Measurements from ENCODE around the gene SMG6. TPM values are rescaled to one million over a fixed set of nuclear protein-coding genes. Genes with fewer than 3 reads are reported as not detected.

Gene SMG6
- total and polyA plus RNA-seq, 2 of the 8 experiments (the other 6 are each of a cell fraction or from before 2014, with no cell fraction given) = 18.5 to 25.2 TPM

GRCh38 chr17:2013994-2014317 lies 289.6 kb downstream of the SMG6 start:
- Histone ChIP-seq H3K27ac (ENCODE audit: low read depth, low read length) (no peak overlapping the region), H3K4me2 (ENCODE audit: insufficient read depth in 1 of 2, low read depth in 2 of 2, low read length in 2 of 2) (no peak overlapping the region), H2BK5ac (ENCODE audit: low read depth, low read length) (no peak overlapping the region), H3K4me1 (replicated peaks in 1 of 4; ENCODE audit: control insufficient read depth in 3 of 4, insufficient read depth in 4 of 4, low read length in 3 of 4) (peaks cover 0 to 13% (median 2%) of the 10 kb centered on the region in 4 experiments; a peak in 3 of 7 replicates), H3K23ac (ENCODE audit: insufficient read length) (no peak overlapping the region), H3K18ac (ENCODE audit: extremely low read depth, low read length) (no peak overlapping the region), H3K23me2 (ENCODE audit: low read depth, low read length) (no peaks in the 10 kb centered on the region), H4K20me1 (replicated peaks in 1 of 2; ENCODE audit: control insufficient read depth in 1 of 2, insufficient read depth in 2 of 2, low read length in 2 of 2) (peaks cover 0 to 2% of the 10 kb centered on the region in 2 experiments), H3K27me3 (replicated peaks in 1 of 4; ENCODE audit: control insufficient read depth in 3 of 4, extremely low read depth in 1 of 4, insufficient read depth in 3 of 4, low read length in 3 of 4) (peaks cover 0 to 15% (median 10%) of the 10 kb centered on the region in 4 experiments; a peak in 3 of 7 replicates), H3K79me1 (ENCODE audit: low read depth, low read length) (no peaks in the 10 kb centered on the region), H2BK20ac (ENCODE audit: low read length) (no peak overlapping the region), H3K4me3 (ENCODE audit: extremely low read depth in 1 of 4, insufficient read depth in 2 of 4, low read depth in 3 of 4, low read length in 4 of 4) (no peak overlapping the region), H3K14ac (ENCODE audit: insufficient read length) (no peak overlapping the region), H2BK12ac (ENCODE audit: low read depth, low read length) (no peak overlapping the region), H4K91ac (replicated peaks; ENCODE audit: insufficient read length, low read length) (no peak overlapping the region), H3K79me2 (ENCODE audit: control insufficient read depth in 1 of 2, insufficient read depth in 2 of 2, low read length in 2 of 2) (no peaks in the 10 kb centered on the region), H3K9me3 (ENCODE audit: insufficient read depth in 2 of 2, low read depth in 1 of 2, low read length in 1 of 2) (no peaks in the 10 kb centered on the region), H2BK15ac (ENCODE audit: low read length) (no peak overlapping the region), H4K8ac (ENCODE audit: extremely low read depth, insufficient read depth, low read length) (no peak overlapping the region), H3K9ac (replicated peaks in 1 of 4; ENCODE audit: extremely low read depth in 1 of 4, low read depth in 3 of 4, low read length in 3 of 4) (no peak overlapping the region), H3K36me3 (ENCODE audit: control insufficient read depth in 2 of 4, insufficient read depth in 4 of 4, low read length in 3 of 4) (no peaks in the 10 kb centered on the region), H3K56ac (replicated peaks; ENCODE audit: insufficient read length, low read depth, low read length) (no peak overlapping the region), H2AFZ (ENCODE audit: low read length) (no peak overlapping the region), H3K4ac (replicated peaks; ENCODE audit: insufficient read length, low read depth, low read length) (no peak overlapping the region), H2BK120ac (replicated peaks; ENCODE audit: low read depth, low read length) (no peak overlapping the region), H2AK5ac (ENCODE audit: low read depth, low read length) (no peak overlapping the region), H4K5ac (ENCODE audit: insufficient read length, low read depth, low read length) (no peak overlapping the region)
- 77% methylated on average over 1 of the region's 1 CpG; no CpG with 5 or more reads in 1 of the 2 experiments for WGBS, 2 experiments (ENCODE audit: extremely low coverage in 1 of 2, insufficient coverage in 1 of 2, insufficient read length in 1 of 2, insufficient replicate concordance in 2 of 2, low coverage in 1 of 2, low lambda C conversion rate in 2 of 2, missing lambda C conversion rate in 1 of 2)
- TF ChIP-seq SIX5 (IDR thresholded peaks at IDR 0.05; ENCODE audit: low read depth, low read length) (no peak), SP1 (IDR thresholded peaks at IDR 0.05; ENCODE audit: low read depth, low read length) (no peak), EGR1 (IDR thresholded peaks at IDR 0.05; ENCODE audit: borderline replicate concordance, low read depth, low read length) (no peak), RAD21 (IDR thresholded peaks at IDR 0.05 in 1 of 2, conservative IDR thresholded peaks at IDR 0.05 in 1 of 2; ENCODE audit: low read depth in 2 of 2, low read length in 2 of 2) (no peak), GABPA (IDR thresholded peaks at IDR 0.05; ENCODE audit: borderline replicate concordance, insufficient read depth, low read length) (no peak)
- ChIA-PET POLR2A (ENCODE audit: partially characterized antibody) (interaction anchor here (0.6 to 1.1 kb wide), 2 partner anchors 15 to 243 kb away, joined by 3 read pairs; no protein-coding TSS in a partner anchor), CTCF (ENCODE audit: partially characterized antibody) (interaction anchor here (1.1 to 1.7 kb wide), 2 partner anchors 45 to 46 kb away, joined by 3 read pairs; no protein-coding TSS in a partner anchor)
- DNase-seq (ENCODE audit: low read depth in 1 of 2, low spot score in 2 of 2) = no peak
- no peak for FAIRE-seq
